Motor neuron (in vitro differentiated cells): Measurements from ENCODE around the gene ZNF691. TPM values are rescaled to one million over a fixed set of nuclear protein-coding genes. Genes with fewer than 3 reads are reported as not detected.
"Not testable (repeated sequence)": the region's sequence is repeated elsewhere in the genome, so short reads cannot be mapped to it uniquely, and the experiment has no call there.

Source experiments
- ATAC-seq, 8 experiments: fragments of 200-7000 bp; cut with Tn5 transposase; replicated peaks in 6 of 8; 2 replicates each; pipeline ENCODE4 v1.8.0; 2021; ENCODE audit warnings: mild to moderate bottlenecking in 8 of 8, moderate library complexity in 8 of 8
- H3K27ac ChIP-seq, 2 donors: fragments of 250-450 bp; sonication (Bioruptor Pico); 2 replicates each; pipeline ENCODE4 v1.9.0; 2021; ENCODE audit warnings: antibody characterized with exemption in 2 of 2, mild to moderate bottlenecking in 2 of 2, moderate library complexity in 1 of 2
- H3K4me1 ChIP-seq, 2 donors: fragments of 250-450 bp; sonication (Bioruptor Pico); replicated peaks in 1 of 2; 2 replicates each; pipeline ENCODE4 v1.6.1; 2021; ENCODE audit warnings: antibody characterized with exemption in 2 of 2, mild to moderate bottlenecking in 2 of 2, moderate library complexity in 1 of 2
- H3K4me3 ChIP-seq, 5 donors: fragments of 250-450 bp; sonication (Bioruptor Pico); 2 replicates each; pipeline ENCODE4 v1.9.0; 2021; ENCODE audit warnings: antibody characterized with exemption in 5 of 5, mild to moderate bottlenecking in 5 of 5, moderate library complexity in 4 of 5
- WGBS, 10 experiments: fragments of 450-650 bp; shearing (Covaris generic); methylation state at CpG; one replicate each; pipeline ENCODE4 v1.0.0; 2022; 5-methylcytosine and 5-hydroxymethylcytosine counted together
- in situ Hi-C, 9 experiments: fragments of 400-800 bp; cut with MboI; loops; one replicate each; pipeline ENCODE4 v1.15.0; 2021; ENCODE audit warnings: low sequenced_read_pairs in 9 of 9, low pct_unique_long_range_greater_than_20kb in 2 of 9; ENCODE audit not compliant: unreplicated experiment in 9 of 9
- total RNA-seq, 8 experiments: library from RNA; unstranded; fragments of 300-600 nt; gene quantifications; 2 replicates each; pipeline versions ENCODE4 v1.2.3 to v1.2.4, GENCODE V29; 2022

The ZNF691 gene
- total RNA-seq, 8 experiments from 2014 or later, result 10.9 to 18.8 (median 15.0) TPM

- WGBS, 10 experiments, result 0 to 86% (median 63%) methylated on average over 1 to 4 of the region's 4 CpGs; no CpG with 5 or more reads in 2 of the 10 experiments
- Histone ChIP-seq H3K4me1 (no peaks in the 10 kb centered on the region), H3K27ac (no peak overlapping the region), H3K4me3 (no peak overlapping the region)
- ATAC-seq, result no peak
- in situ Hi-C loops, result no loop called here
Observed at GRCh38 chr1:42880384-42880783, 34.0 kb downstream of the ZNF691 start.

GRCh38 chr1:42886046-42886739 lies 39.8 kb downstream of the ZNF691 start:
- 54 to 84% (median 75%) methylated on average over 2 to 16 of the region's 16 CpGs for WGBS, 10 experiments
- no peak for ATAC-seq
- in situ Hi-C loops, result no loop called here
- Histone ChIP-seq H3K4me1 (no peaks in the 10 kb centered on the region), H3K4me3 (no peak overlapping the region), H3K27ac (no peak overlapping the region)

- Histone ChIP-seq H3K4me1 (peaks cover 0 to 3% of the 10 kb centered on the region in 2 donors), H3K27ac (no peak overlapping the region), H3K4me3 (no peak overlapping the region)
- WGBS, 10 experiments, result 20 to 98% (median 92%) methylated on average over 1 to 17 of the region's 21 CpGs; no CpG with 5 or more reads in 4 of the 10 experiments
- in situ Hi-C loops, result no loop called here
- ATAC-seq, result no peak
Observed at GRCh38 chr1:42886800-42887199, 40.4 kb downstream of the ZNF691 start.

- in situ Hi-C loops, result no loop called here
- Histone ChIP-seq H3K4me3 (no peak overlapping the region), H3K27ac (no peak overlapping the region), H3K4me1 (peaks cover 0 to 3% of the 10 kb centered on the region in 2 donors)
- ATAC-seq, result no peak
- 60 to 100% (median 89%) methylated on average over 1 to 14 of the region's 20 CpGs; no CpG with 5 or more reads in 5 of the 10 experiments for WGBS, 10 experiments
Observed at GRCh38 chr1:42887366-42887765, 41.0 kb downstream of the ZNF691 start.

- H3K27ac ChIP-seq, result no peak overlapping the region
- whole genome bisulfite sequencing, 10 experiments, result 80 to 89% (median 87%) methylated on average over 1 to 21 of the region's 31 CpGs; no CpG with 5 or more reads in 5 of the 10 experiments
- peaks cover 0 to 3% of the 10 kb centered on the region in 2 donors for H3K4me1 ChIP-seq
- ATAC-seq, result no peak
- in situ Hi-C loops, result no loop called here
- no peak overlapping the region for H3K4me3 ChIP-seq
Observed at GRCh38 chr1:42888013-42888633, 41.7 kb downstream of the ZNF691 start.

GRCh38 chr1:42889264-42889663 lies 42.9 kb downstream of the ZNF691 start:
- peaks cover 0 to 3% of the 10 kb centered on the region in 2 donors for H3K4me1 ChIP-seq
- H3K27ac ChIP-seq, result no peak overlapping the region
- H3K4me3 ChIP-seq, result no peak overlapping the region
- WGBS, 10 experiments, result 0 to 100% (median 83%) methylated on average over 1 to 4 of the region's 4 CpGs; no CpG with 5 or more reads in 1 of the 10 experiments
- ATAC-seq, result no peak
- in situ Hi-C loops, result no loop called here

GRCh38 chr1:42891465-42892138 lies 45.2 kb downstream of the ZNF691 start:
- peak in 7 of 8 experiments; percentile 12 to 94 (median 53) for ATAC-seq
- peaks cover 0 to 3% of the 10 kb centered on the region in 2 donors for H3K4me1 ChIP-seq
- WGBS, 10 experiments, result 41 to 54% (median 51%) methylated on average over 1 to 4 of the region's 5 CpGs; no CpG with 5 or more reads in 6 of the 10 experiments
- no peak overlapping the region for H3K27ac ChIP-seq
- in situ Hi-C loops, result no loop called here
- H3K4me3 ChIP-seq, result no peak overlapping the region

GRCh38 chr1:42899960-42900359 lies 53.5 kb downstream of the ZNF691 start:
- 40 to 87% (median 71%) methylated on average over 1 to 3 of the region's 4 CpGs; no CpG with 5 or more reads in 7 of the 10 experiments for WGBS, 10 experiments
- not testable (repeated sequence) for ATAC-seq, H3K4me1 ChIP-seq, H3K4me3 ChIP-seq, H3K27ac ChIP-seq
- in situ Hi-C loops, result loop anchor here in 1 of 9 experiments (25.0 kb wide), 1 partner anchor 162 kb away; no protein-coding TSS in a partner anchor

Other genes starting within 250 kb of the ZNF691 start
- 10 to 100 TPM; 26.7 to 87.0 (median 59.4) TPM for gene PPIH, start 188.2 kb upstream of the ZNF691 start, total RNA-seq
- 1,000 to 10,000 TPM in 5 of 8 experiments, 100 to 1,000 TPM in 3; 743 to 1,979 (median 1,431) TPM for gene YBX1, start 164.2 kb upstream of the ZNF691 start, total RNA-seq
- gene CLDN19, start 106.4 kb upstream of the ZNF691 start, total RNA-seq, result under 1 TPM in 7 of 8 experiments, not detected in 1; 0.10 to 0.81 (median 0.33) TPM
- gene P3H1, start 79.6 kb upstream of the ZNF691 start, total RNA-seq, result 10 to 100 TPM; 22.0 to 68.9 (median 38.1) TPM
- gene C1orf50, start 79.4 kb upstream of the ZNF691 start, total RNA-seq, result 10 to 100 TPM in 4 of 8 experiments, 1 to 10 TPM in 4; 4.8 to 14.4 (median 10.5) TPM
- gene TMEM269, start 61.6 kb upstream of the ZNF691 start, total RNA-seq, result 1 to 10 TPM in 3 of 8 experiments, under 1 TPM in 5; 0.10 to 2.3 (median 0.67) TPM
- 10 to 100 TPM in 4 of 8 experiments, 1 to 10 TPM in 4; 4.3 to 17.2 (median 10.0) TPM for gene ERMAP, start 29.5 kb upstream of the ZNF691 start, total RNA-seq
- 100 to 1,000 TPM in 4 of 8 experiments, 10 to 100 TPM in 4; 15.4 to 145 (median 91.8) TPM for gene SVBP, start 29.2 kb upstream of the ZNF691 start, total RNA-seq
- gene SLC2A1, start 112.3 kb downstream of the ZNF691 start, total RNA-seq, result 100 to 1,000 TPM in 5 of 8 experiments, 10 to 100 TPM in 3; 44.2 to 523 (median 315) TPM